ENCODE measurements around the gene MEGF6.

DNA sequence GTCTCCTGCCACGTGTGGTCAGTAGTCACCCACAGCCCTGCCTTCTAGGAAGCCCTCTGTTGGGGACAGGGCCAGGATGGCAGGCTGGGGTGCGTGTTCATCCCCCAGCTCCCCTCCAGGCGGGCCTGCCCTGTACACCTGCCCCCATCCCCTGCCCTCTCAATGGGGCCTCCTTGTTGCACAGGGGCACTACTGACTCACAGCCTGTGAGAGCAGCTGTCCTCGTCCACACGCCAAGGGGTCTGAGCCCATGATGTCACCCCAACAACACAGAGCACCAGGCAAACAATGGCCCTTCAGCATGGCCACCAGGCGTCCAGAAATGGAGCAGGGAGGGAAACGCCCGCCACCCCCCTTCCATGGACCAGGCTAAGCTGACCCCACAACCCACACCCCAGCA is 92.6 kb downstream of the MEGF6 start:
- TF ChIP-seq, protein P1, sequence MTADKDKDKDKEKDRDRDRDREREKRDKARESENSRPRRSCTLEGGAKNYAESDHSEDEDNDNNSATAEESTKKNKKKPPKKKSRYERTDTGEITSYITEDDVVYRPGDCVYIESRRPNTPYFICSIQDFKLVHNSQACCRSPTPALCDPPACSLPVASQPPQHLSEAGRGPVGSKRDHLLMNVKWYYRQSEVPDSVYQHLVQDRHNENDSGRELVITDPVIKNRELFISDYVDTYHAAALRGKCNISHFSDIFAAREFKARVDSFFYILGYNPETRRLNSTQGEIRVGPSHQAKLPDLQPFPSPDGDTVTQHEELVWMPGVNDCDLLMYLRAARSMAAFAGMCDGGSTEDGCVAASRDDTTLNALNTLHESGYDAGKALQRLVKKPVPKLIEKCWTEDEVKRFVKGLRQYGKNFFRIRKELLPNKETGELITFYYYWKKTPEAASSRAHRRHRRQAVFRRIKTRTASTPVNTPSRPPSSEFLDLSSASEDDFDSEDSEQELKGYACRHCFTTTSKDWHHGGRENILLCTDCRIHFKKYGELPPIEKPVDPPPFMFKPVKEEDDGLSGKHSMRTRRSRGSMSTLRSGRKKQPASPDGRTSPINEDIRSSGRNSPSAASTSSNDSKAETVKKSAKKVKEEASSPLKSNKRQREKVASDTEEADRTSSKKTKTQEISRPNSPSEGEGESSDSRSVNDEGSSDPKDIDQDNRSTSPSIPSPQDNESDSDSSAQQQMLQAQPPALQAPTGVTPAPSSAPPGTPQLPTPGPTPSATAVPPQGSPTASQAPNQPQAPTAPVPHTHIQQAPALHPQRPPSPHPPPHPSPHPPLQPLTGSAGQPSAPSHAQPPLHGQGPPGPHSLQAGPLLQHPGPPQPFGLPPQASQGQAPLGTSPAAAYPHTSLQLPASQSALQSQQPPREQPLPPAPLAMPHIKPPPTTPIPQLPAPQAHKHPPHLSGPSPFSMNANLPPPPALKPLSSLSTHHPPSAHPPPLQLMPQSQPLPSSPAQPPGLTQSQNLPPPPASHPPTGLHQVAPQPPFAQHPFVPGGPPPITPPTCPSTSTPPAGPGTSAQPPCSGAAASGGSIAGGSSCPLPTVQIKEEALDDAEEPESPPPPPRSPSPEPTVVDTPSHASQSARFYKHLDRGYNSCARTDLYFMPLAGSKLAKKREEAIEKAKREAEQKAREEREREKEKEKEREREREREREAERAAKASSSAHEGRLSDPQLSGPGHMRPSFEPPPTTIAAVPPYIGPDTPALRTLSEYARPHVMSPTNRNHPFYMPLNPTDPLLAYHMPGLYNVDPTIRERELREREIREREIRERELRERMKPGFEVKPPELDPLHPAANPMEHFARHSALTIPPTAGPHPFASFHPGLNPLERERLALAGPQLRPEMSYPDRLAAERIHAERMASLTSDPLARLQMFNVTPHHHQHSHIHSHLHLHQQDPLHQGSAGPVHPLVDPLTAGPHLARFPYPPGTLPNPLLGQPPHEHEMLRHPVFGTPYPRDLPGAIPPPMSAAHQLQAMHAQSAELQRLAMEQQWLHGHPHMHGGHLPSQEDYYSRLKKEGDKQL (CRISPR knock-in tag; IDR thresholded peaks at IDR 0.05; ENCODE audit: borderline replicate concordance) = no peak
- TF ChIP-seq ILF3 (IDR thresholded peaks at IDR 0.05; ENCODE audit: borderline replicate concordance) (no peak), YY1 (IDR thresholded peaks at IDR 0.05; ENCODE audit: borderline replicate concordance in 1 of 3, control insufficient read depth in 1 of 3, extremely low read depth in 1 of 3, insufficient read depth in 3 of 3, insufficient read length in 1 of 3, insufficient replicate concordance in 2 of 3, low read depth in 1 of 3, low read length in 2 of 3) (no peak), ZNF274 (IDR thresholded peaks at IDR 0.05; ENCODE audit: borderline replicate concordance, low read depth, low read length) (no peak), SRSF9 (IDR thresholded peaks at IDR 0.05; ENCODE audit: borderline replicate concordance, low read depth, low read length) (no peak), PTBP1 (IDR thresholded peaks at IDR 0.05; ENCODE audit: low read depth, low read length) (no peak), TRIM28 (IDR thresholded peaks at IDR 0.05) (no peak), TSC22D4 (tag; IDR thresholded peaks at IDR 0.05) (no peak)
- TF ChIP-seq, protein P2, sequence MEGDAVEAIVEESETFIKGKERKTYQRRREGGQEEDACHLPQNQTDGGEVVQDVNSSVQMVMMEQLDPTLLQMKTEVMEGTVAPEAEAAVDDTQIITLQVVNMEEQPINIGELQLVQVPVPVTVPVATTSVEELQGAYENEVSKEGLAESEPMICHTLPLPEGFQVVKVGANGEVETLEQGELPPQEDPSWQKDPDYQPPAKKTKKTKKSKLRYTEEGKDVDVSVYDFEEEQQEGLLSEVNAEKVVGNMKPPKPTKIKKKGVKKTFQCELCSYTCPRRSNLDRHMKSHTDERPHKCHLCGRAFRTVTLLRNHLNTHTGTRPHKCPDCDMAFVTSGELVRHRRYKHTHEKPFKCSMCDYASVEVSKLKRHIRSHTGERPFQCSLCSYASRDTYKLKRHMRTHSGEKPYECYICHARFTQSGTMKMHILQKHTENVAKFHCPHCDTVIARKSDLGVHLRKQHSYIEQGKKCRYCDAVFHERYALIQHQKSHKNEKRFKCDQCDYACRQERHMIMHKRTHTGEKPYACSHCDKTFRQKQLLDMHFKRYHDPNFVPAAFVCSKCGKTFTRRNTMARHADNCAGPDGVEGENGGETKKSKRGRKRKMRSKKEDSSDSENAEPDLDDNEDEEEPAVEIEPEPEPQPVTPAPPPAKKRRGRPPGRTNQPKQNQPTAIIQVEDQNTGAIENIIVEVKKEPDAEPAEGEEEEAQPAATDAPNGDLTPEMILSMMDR (IDR thresholded peaks at IDR 0.05 in 2 of 3, conservative IDR thresholded peaks at IDR 0.05 in 1 of 3; ENCODE audit: insufficient read depth in 2 of 3, low read depth in 1 of 3, low read length in 3 of 3) = no peak
- TF ChIP-seq, protein P3, sequence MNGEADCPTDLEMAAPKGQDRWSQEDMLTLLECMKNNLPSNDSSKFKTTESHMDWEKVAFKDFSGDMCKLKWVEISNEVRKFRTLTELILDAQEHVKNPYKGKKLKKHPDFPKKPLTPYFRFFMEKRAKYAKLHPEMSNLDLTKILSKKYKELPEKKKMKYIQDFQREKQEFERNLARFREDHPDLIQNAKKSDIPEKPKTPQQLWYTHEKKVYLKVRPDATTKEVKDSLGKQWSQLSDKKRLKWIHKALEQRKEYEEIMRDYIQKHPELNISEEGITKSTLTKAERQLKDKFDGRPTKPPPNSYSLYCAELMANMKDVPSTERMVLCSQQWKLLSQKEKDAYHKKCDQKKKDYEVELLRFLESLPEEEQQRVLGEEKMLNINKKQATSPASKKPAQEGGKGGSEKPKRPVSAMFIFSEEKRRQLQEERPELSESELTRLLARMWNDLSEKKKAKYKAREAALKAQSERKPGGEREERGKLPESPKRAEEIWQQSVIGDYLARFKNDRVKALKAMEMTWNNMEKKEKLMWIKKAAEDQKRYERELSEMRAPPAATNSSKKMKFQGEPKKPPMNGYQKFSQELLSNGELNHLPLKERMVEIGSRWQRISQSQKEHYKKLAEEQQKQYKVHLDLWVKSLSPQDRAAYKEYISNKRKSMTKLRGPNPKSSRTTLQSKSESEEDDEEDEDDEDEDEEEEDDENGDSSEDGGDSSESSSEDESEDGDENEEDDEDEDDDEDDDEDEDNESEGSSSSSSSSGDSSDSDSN (IDR thresholded peaks at IDR 0.05; ENCODE audit: borderline replicate concordance in 1 of 2, low read depth in 2 of 2, low read length in 2 of 2) = no peak
- TF ChIP-seq, protein P4, sequence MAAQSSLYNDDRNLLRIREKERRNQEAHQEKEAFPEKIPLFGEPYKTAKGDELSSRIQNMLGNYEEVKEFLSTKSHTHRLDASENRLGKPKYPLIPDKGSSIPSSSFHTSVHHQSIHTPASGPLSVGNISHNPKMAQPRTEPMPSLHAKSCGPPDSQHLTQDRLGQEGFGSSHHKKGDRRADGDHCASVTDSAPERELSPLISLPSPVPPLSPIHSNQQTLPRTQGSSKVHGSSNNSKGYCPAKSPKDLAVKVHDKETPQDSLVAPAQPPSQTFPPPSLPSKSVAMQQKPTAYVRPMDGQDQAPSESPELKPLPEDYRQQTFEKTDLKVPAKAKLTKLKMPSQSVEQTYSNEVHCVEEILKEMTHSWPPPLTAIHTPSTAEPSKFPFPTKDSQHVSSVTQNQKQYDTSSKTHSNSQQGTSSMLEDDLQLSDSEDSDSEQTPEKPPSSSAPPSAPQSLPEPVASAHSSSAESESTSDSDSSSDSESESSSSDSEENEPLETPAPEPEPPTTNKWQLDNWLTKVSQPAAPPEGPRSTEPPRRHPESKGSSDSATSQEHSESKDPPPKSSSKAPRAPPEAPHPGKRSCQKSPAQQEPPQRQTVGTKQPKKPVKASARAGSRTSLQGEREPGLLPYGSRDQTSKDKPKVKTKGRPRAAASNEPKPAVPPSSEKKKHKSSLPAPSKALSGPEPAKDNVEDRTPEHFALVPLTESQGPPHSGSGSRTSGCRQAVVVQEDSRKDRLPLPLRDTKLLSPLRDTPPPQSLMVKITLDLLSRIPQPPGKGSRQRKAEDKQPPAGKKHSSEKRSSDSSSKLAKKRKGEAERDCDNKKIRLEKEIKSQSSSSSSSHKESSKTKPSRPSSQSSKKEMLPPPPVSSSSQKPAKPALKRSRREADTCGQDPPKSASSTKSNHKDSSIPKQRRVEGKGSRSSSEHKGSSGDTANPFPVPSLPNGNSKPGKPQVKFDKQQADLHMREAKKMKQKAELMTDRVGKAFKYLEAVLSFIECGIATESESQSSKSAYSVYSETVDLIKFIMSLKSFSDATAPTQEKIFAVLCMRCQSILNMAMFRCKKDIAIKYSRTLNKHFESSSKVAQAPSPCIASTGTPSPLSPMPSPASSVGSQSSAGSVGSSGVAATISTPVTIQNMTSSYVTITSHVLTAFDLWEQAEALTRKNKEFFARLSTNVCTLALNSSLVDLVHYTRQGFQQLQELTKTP (IDR thresholded peaks at IDR 0.05; ENCODE audit: low read depth in 1 of 2, partially characterized antibody in 2 of 2) = no peak

Measured in K562 (cell line).